ENCODE measurements around the gene DND1.
"Not testable (repeated sequence)": the region's sequence is repeated elsewhere in the genome, so short reads cannot be mapped to it uniquely, and the experiment has no call there.

DND1 gene

GRCh38 chr5:140628711-140629110 lies 44.7 kb downstream of the DND1 start:
- DNase-seq = no peak

- no peak for DNase-seq
Measured at GRCh38 chr5:140627972-140628371, 45.4 kb downstream of the DND1 start.

DNA sequence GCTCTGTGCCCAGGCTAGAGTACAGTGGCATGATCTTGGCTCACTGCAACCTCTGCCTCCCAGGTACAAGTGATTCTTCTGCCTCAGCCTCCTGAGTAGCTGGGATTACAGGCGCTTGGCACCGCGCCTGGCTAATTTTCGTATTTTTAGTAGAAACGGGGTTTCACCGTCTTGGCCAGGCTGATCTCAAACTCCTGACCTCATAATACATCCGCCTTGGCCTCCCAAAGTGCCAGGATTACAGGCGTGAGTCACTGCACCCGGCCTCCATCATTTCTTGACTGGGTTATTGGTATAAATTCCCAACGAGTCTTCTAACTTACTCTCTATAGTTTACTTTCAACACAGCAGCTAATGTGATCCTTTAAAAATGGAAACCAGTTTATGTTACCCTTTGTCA lies 48.5 kb downstream of the DND1 start:
- not testable (repeated sequence) for DNase-seq

- DNase-seq = not testable (repeated sequence)
Measured at GRCh38 chr5:140623061-140623460, 50.3 kb downstream of the DND1 start.

DNA sequence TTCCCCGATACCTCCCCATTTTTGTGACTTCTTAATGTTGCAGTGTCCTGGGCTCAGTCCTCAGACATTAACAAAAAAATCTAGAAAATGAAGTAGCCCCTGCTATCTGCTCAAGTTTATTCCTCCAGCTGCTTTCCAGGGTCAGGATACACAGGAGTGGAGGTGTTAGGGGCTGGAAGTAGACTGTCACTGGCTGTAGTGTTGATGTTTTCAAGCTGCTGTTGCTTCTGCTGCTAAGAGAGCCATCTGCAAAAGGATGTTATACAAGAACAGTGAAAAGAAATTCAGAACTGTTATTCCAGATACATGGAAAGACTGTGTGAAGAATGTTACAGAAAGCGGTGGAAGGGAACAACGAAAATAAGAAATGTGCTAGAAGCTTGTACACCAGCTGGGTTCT lies 51.1 kb downstream of the DND1 start:
- no peak for DNase-seq

All from activated CD4-positive, alpha-beta T cell treated with anti-CD3 and anti-CD28 coated beads, Interleukin-2, amount 50 U/mL, for 16 hours (primary cell).